ENCODE results near the gene RPL10. TPM values are rescaled to one million over a fixed set of nuclear protein-coding genes. Genes with fewer than 3 reads are reported as not detected.

Gene RPL10
- 2,483 TPM for polyA plus RNA-seq (2013, experiment 1 of 2; ENCODE audit: insufficient read length)
- 2,901 TPM for polyA plus RNA-seq (2013, experiment 2 of 2; ENCODE audit: insufficient read length)

DNA sequence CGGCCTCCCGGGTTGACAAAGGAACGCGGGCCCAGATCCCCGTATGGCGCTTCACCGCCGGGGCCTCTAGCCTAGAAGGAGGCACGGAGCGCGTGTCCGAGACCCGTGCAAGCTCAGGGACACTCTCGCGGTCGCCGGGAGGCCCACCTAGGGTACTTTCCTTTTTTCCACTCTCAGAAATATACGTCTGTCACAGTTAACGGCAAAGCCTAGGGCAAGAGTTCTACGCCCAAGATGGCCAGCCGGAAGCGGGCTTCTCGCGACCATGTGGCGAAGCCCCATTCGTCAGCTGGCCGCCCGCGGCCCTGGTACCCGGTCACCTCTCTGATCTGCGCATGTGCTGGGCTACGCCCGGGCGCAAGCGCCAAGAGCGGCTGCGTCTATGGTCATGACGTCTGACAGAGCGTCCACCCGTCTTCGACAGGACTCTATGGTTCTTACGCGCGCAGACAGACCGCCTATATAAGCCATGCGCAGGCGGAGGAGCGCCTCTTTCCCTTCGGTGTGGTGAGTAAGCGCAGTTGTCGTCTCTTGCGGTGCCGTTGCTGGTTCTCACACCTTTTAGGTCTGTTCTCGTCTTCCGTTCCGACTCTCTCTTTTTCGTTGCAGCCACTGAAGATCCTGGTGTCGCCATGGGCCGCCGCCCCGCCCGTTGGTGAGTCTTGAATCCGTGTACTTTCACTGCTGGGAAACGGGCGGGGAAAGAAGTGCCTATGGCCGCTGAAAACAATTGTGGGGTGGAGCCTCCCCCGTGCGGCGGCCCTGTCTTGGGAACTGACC, at the start of gene RPL10:
Gene RPL10 (plus strand): TSS at position 490 of the 780 bp plus-strand sequence. CDS start 143 bp downstream, at position 633.
- peak; percentile 95 for DNase-seq

DNA sequence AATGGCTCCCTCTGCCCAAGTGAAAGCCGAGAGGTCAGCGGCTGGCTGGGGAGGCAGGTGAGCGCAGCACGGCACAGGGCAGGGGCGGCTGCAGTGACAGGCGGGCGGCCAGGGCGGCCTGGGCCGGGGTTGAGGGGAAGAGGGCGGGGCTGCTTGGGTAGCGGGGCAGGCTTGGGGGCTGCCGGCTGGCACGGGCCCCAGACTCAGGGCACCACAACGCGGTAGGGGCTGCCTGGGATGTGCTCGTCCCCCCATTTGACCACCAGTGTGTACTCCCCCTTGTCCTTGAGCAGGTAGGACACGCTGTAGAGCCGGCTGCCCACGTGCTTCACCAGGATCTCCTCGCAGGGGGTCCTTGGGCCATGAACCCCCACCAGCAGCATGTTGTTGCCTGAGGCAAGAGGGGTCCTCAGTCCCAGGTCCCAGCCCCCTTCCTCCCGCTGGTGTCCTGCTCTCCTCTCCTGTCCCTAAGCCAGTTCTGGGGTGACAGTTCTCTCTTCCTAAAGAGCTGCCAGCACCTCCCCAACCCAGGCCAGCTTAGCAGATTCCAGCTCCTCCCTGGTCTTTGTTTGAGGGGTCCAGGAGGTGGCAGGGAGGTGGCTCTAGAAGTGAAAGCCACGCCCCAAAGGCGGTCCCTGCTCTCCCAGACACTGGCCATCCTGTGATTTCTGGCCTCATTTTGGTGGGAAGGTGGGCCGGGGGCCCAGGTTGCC, 49.4 kb upstream of the RPL10 start:
- DNase-seq, result peak; percentile 13

GRCh38 chrX:154349359-154349935, 48.7 kb upstream of the RPL10 start:
- DNase-seq, result peak; percentile 8

DNA sequence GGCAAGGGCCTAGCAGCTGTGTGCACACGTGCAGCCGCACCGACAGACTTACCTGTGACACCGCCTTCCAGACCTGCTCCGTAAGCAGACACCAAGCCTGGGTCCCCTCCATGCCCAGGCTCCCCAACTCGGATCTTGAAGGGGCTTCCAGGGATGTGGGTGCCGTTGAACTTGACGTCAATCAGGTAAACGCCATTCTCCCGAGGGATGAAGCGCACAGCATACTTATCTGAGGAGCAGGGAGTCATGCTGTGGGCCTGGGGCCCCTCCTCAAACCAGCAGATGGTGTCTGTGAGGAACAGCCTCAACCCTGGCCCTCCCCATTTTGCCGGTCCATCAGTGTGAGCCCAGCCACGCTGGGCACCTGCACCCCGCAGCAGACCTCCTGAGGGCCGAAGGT, 48.2 kb upstream of the RPL10 start:
- peak; percentile 5 for DNase-seq

DNA sequence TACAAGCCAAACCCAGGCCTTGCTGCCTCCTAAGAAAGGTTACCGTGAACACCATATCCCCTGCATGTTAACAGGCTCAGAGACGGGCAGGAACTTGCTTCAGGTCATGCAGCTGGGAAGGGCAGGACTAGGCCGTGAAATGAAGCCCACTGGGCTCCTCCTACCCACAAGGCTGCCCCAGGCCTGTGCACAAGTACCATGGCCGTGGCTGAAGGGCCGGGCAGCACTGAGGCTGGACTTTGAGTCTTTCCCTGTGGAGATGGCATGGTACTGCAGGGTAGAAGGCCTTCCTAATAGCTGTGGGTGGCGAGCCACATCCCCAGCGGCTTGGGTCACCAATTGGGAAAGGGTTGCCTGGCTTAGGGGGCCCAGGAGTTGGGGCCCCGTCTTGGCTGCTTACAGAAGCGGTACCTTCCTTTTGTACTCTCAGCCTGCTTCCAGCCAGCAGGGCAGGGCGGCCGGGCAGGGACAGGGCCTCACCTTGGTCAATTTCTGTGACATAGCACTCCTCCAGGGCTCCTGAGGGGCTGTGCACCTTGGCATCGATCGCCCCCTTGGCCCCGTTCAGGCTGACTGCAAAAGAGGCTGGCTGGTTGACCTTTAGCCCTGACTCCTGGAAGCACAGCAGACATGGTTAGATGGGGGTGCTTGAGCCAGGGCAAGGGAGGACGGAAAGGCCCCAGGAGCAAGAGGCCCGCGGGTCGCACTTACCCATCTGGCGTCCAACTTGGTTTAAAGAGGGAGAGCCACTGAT, 47.6 kb upstream of the RPL10 start:
- peak; percentile 7 for DNase-seq

DNA sequence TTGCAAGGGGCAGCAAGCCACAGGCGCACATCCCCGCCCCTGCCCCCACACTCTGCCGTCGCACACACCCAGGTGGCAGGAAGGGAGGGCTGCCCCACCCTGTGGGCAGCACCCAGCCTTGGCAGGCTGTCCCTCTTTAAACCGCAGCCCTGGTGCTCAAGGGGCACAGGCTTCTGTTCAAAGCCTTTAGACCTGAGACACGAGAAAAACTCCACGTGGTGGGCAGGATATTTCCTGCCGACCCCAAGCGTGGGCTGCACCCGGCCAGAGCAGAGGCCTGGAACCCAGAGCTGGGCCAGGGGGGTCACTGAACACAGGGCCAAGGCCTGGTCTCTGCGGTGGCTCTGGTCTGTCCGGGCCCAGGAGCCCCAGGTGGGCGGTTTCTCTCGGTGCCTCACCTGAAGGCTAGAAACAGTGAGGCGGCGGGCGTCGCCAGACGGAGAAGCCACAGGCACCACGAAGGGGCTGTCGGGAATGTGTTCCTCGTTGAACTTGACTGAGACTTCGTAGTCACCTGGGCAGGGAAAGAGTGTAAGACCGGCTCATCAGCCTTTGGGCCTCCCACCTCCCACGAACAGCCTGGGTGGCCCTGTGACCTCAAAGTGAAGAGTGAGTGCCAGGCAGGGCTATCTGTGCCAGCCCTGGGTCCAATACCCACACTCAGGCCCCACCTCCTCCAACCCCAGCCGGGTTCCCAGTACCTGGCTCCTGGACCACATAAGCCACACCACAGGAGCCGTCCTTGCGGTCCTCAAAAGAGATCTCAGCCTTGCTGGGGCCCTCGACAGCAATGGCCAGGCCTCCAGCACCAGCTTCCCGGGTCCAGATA, 46.8 kb upstream of the RPL10 start:
- peak; percentile 1 for DNase-seq

- DNase-seq, result no peak
These were observed 46.2 kb upstream of the RPL10 start for GRCh38 chrX:154352012-154352401.

GRCh38 chrX:154352466-154352865, 45.7 kb upstream of the RPL10 start:
- DNase-seq, result peak; percentile 0

- DNase-seq, result peak; percentile 0
These were observed 44.9 kb upstream of the RPL10 start for GRCh38 chrX:154353172-154353843.

DNA sequence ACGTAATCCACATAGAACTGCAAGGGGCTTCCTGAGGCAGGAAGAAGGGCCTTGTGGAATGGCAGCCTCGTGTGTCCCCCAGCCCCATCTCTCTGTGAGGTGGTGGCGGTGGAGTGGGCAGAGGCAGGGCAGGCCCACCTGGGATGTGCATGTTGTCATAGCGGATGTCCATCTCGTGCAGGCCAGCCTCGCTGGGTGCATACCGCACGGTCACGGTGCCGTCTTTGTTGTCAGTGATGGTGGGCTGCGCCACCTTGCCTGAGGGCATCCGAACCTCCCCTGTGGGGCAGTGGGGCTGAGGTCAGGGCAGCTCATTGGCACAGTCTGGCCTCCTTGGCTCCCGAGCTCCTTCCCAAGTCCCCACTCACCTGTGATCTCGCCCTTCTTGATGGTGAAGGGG, 44.2 kb upstream of the RPL10 start:
- DNase-seq, result no peak

- no peak for DNase-seq
These were observed 43.7 kb upstream of the RPL10 start for GRCh38 chrX:154354516-154354915.

DNA sequence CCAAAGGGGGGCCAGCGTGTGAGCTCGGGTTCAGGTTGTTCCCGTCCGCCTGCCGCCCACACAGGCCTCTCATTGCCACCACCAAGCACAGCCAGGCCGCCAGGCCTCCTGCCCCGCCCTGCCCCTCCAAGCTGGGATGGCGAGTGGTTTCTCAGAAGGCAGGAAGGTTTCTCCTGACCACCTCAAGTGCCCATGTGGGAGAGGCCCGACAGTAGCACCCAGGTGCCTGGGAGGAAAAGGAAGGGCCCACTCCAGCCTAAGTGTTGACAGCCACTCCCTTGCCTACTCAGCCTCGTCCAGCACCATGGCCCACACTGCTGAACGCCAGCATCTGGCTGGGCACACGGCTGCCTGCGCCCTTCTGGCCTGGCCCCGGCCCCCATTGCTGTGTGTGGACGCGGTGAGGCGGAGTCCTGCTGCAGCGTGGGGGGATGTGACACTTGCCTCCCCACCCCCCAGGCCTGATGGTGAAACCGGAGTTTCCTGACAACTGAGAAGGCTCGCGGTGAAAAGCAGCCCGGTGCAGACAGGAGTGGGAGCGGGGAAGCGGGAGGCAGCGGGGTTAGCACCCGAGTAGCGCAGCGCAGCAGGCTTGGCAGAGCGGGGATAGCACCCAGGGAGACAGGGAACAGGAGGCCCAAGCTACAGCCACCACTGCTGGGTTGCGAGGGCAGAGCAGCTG, 42.9 kb upstream of the RPL10 start:
- no peak for DNase-seq

DNA sequence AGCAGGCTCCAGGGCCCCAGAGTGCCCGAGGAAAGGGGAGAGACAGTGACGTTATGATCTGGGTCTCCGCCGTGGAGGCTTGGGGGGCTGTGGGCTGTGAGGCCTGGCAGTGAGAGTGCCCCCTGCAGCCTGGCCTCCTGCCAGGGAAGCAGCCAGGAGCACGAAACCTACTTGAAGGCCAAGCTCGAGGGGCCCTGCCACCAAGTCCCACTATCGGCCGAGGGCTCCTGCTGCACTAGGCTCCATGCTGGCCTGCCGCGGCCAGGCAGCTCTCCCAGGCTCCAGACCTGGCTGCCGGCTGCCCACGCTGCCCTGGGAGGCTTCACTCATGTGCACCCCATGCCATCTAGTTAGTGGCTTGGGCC, 42.4 kb upstream of the RPL10 start:
- DNase-seq, result no peak

DNA sequence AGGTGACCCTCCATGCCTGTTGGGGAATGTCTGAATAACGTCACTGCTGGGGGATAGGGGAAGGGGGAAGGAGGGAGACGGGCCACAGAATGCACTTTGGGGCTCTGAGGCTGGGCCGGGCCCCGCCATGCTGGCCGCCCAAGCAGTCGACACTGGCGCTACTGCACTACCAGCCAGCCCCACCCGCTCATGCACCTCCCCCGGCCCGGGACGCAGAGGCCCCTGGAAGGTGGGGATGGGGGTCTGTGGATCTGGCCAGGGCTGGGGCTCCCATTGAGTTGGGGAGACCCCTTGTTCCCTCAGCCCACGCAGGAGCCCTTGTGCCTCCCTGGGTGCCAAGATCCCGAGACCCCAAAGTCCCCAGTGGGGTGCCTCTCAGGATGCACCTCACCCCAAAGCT, 41.6 kb upstream of the RPL10 start:
- no peak for DNase-seq

- DNase-seq, result no peak
These were observed 41.0 kb upstream of the RPL10 start for GRCh38 chrX:154357205-154357604.

DNA sequence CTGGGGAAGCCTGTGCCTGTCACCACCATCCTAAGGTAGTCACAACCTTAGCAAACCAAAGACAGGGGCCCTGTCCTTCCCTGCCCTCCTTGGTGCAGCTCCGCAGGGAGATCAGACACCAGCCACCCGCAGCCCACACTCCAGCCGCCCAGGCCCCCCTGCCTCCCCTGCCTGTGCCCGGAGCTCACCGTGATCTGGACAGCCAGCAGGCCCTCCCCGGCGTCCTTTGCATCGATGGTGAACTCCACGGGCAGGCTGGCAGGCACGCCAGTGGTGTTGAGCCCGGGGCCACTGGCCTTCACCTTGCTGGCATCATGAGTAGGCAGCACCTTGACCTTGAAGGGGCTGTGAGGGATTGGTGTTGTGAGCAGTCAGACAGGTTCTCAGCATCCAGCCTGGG, 40.2 kb upstream of the RPL10 start:
- DNase-seq, result no peak

DNA sequence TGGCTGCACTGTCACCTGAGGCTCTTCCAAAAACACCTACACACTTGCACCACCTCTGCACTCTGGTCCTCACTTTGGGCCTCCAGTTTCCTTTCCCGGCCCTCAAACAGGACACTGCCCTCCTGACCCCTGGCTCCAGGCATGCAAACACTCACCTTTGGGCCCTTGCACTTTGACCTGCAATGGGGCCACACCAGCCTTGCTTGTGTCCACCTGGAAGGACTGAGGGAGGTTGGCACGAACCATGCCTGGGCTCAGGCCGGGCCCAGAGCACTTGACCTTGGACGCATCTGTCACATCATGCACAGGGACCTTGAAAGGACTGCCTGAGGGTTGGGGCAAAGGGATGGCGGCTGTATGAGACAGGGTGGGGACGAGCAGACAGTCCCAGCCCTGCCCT, 39.3 kb upstream of the RPL10 start:
- no peak for DNase-seq

DNA sequence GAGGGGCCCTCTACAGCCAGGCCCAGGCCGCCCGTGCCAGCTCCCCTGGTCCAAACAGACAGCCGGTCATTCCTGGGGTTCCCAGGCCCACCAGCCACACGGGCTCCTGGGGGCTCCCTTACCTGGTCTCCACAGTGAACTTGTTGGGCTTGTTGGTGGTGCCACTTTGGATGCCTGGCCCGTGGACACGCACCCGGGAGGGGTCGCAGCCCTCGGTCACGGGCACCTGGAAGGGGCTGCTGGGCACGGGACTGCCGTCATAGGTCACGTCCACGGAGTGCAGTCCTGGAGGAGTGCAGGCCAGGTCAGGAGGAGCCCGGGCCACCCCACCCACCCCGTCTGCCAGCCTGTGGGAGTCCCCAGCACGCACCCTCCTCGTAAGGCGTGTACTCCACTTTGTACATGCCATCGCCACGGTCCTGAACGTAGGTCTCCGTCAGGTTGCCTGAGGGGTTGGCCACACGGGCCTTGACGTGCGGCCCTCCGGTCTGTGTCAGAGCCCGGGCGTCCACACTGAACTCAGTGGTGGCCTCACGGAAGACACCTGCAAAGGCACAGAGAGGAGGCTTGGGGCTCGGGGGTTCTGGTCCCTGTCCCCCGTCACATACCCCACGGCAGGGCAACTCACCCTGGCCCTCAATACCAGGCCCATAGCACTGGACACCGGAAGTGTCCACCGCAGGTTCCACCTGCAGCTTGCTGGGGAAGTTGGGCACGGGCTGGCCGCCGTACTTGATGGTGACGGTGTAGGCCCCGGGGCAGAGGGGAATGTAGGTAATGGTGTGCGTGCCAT, 38.6 kb upstream of the RPL10 start:
- DNase-seq, result no peak

DNA sequence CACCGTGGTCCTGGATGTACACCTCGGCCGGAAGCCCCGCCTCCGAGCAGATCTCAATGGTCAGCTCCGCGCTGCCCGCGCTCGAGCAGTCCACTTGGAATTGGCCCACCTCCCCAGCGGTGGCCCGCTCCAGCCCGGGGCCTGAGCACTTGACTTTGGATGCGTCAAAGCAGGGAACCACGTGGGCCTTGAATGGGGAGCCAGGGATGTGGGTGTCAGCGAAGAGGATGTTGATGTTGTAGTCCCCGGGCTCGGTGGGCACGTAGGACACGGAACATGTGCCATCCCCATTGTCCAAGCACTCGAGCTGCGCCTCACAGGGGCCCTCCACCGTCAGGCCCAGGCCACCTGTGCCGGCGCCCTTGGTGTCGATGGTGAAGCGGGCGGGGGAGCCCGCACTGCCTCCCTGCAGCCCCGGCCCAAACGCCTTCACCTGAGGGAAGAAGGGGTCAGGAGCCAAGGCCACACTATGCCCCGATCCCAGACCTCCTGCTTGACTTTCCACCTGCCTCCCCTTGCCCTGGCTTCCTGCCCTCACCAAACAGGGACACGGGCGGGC, 37.9 kb upstream of the RPL10 start:
- no peak for DNase-seq
